RWPE1 (cell line): Measurements from ENCODE around the gene TTC36.

Experiments used
- CTCF ChIA-PET: fragments of 350-600 bp; sonication (Branson Sonifier 250); formaldehyde crosslinking; extraction: SDS; loops from one replicate; lab custom pipeline; 2021; lab: Yijun Ruan, JAX
- POLR2A ChIA-PET: fragments of 400-600 bp; formaldehyde crosslinking; extraction: SDS; loops from one replicate; lab custom pipeline; 2020; ENCODE audit warnings: antibody characterized with exemption; ENCODE audit not compliant: low non-redundant PET; lab: Yijun Ruan, JAX
- DNase-seq: peaks from one replicate; pipeline ENCODE4 v3.0.0; 2012; ENCODE audit warnings: low spot score
- H3K27ac ChIP-seq: fragments of 450-650 bp; 2 replicates; pipeline ENCODE4 v1.5.1; 2017
- CTCF ChIP-seq: fragments of 450-650 bp; conservative IDR thresholded peaks from 2 replicates; pipeline ENCODE4 v1.5.1; 2017; ENCODE audit warnings: low read depth, mild to moderate bottlenecking

The TTC36 gene

GRCh38 chr11:118503216-118503615 lies 24.1 kb upstream of the TTC36 start:
- CTCF ChIA-PET = no interaction called here
- POLR2A ChIA-PET = no interaction called here
- H3K27ac ChIP-seq = no peak overlapping the region
- TF ChIP-seq CTCF = no peak
- DNase-seq = no peak

- CTCF ChIA-PET = no interaction called here
- no peak for TF ChIP-seq CTCF
Observed at GRCh38 chr11:118511601-118512000, 15.7 kb upstream of the TTC36 start.

GRCh38 chr11:118514103-118514502 lies 13.2 kb upstream of the TTC36 start:
- no peak overlapping the region for H3K27ac ChIP-seq
- ChIA-PET POLR2A (no interaction called here), CTCF (no interaction called here)
- no peak for TF ChIP-seq CTCF
- no peak for DNase-seq

More at GRCh38 chr11:118511601-118512000, 15.7 kb upstream of the TTC36 start:
- DNase-seq = no peak
- POLR2A ChIA-PET = no interaction called here
- no peak overlapping the region for H3K27ac ChIP-seq

DNA sequence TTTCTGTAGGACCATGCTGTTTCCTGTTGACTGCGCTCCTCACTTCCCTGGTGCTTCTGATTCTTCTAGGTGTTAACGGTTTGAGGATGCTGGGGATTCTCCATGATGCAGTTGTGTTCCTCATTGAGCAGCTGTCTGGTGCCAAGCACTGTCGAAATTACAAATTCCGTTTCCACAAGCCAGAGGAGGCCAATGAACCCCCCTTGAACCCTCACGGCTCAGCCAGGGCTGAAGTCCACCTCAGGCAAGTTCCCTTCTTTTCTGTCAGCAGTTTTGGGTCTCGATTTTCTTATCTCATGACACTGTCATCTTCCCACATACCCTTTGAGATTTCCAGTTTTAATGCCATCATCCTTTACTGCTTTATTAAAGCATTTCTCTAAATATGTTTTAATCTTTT lies 7.7 kb upstream of the TTC36 start:
- POLR2A ChIA-PET = no interaction called here
- H3K27ac ChIP-seq = no peak overlapping the region
- TF ChIP-seq CTCF = no peak
- CTCF ChIA-PET = no interaction called here
- no peak for DNase-seq

GRCh38 chr11:118521892-118522311 lies 5.4 kb upstream of the TTC36 start:
- ChIA-PET CTCF (no interaction called here), POLR2A (no interaction called here)
- no peak for TF ChIP-seq CTCF

GRCh38 chr11:118522571-118523072 lies 4.7 kb upstream of the TTC36 start:
- peak; percentile 26 for TF ChIP-seq CTCF
- ChIA-PET CTCF (interaction anchor here (0.7 kb wide), 1 partner anchor 78 kb away, joined by 3 read pairs; no protein-coding TSS in a partner anchor), POLR2A (no interaction called here)
- H3K27ac ChIP-seq = no peak overlapping the region; the same call in 1 of the 2 replicates
- DNase-seq = no peak

More at GRCh38 chr11:118521892-118522311, 5.4 kb upstream of the TTC36 start:
- H3K27ac ChIP-seq = no peak overlapping the region; the same call in 1 of the 2 replicates
- no peak for DNase-seq
